Measurements from ENCODE around the gene FAM124A. TPM values are rescaled to one million over a fixed set of nuclear protein-coding genes. Genes with fewer than 3 reads are reported as not detected.

The FAM124A gene
- total and polyA plus RNA-seq, 12 donors: 2.1 to 14.0 (median 7.0) TPM

DNA sequence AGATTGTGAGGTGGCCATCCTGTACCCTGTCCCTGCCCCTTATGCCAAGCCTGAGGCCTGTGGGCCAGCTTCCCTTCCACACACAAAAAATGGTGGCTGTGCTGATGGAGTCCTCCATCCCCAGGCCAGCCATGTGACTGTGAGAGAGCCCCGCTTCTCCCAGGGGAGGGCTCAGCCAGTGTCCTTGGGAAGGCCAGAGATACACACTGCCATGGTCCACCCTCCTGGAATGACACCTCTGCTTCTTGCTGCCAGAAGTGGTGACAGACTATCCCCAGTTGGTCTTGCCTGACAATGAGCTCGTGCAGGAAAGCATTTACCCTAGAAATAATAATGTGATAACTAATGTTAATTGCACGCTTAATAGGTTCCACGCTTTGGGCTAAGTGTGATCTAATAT, 38.0 kb downstream of the FAM124A start:
- Histone ChIP-seq H3K9me3 (no peaks in the 10 kb centered on the region), H3K4me1 (peaks cover 5 to 61% (median 40%) of the 10 kb centered on the region in 9 donors), H3K27ac (peak overlapping the region in 8 of 10 donors; percentile 9 to 57 (median 47)), H3K4me3 (no peak overlapping the region), H3K27me3 (no peaks in the 10 kb centered on the region), H3K36me3 (peaks cover 0 to 21% (median 3%) of the 10 kb centered on the region in 9 donors)
- DNase-seq: peak in 1 of 2 donors; percentile 40
- TF ChIP-seq, protein P1, sequence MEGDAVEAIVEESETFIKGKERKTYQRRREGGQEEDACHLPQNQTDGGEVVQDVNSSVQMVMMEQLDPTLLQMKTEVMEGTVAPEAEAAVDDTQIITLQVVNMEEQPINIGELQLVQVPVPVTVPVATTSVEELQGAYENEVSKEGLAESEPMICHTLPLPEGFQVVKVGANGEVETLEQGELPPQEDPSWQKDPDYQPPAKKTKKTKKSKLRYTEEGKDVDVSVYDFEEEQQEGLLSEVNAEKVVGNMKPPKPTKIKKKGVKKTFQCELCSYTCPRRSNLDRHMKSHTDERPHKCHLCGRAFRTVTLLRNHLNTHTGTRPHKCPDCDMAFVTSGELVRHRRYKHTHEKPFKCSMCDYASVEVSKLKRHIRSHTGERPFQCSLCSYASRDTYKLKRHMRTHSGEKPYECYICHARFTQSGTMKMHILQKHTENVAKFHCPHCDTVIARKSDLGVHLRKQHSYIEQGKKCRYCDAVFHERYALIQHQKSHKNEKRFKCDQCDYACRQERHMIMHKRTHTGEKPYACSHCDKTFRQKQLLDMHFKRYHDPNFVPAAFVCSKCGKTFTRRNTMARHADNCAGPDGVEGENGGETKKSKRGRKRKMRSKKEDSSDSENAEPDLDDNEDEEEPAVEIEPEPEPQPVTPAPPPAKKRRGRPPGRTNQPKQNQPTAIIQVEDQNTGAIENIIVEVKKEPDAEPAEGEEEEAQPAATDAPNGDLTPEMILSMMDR (IDR thresholded peaks at IDR 0.05): no peak
- peak in 7 of 8 donors; percentile 30 to 72 (median 53) for ATAC-seq
- intact Hi-C loops (cut with DNase I): no loop called here
- WGBS, 2 donors: 55 to 65% methylated on average over 4 of the region's 4 CpGs

GRCh38 chr13:51261610-51262249, 39.5 kb downstream of the FAM124A start:
- H3K9me3 ChIP-seq: no peaks in the 10 kb centered on the region
- peaks cover 5 to 54% (median 37%) of the 10 kb centered on the region in 9 donors for H3K4me1 ChIP-seq
- H3K36me3 ChIP-seq: peaks cover 0 to 15% (median 3%) of the 10 kb centered on the region in 9 donors
- H3K27me3 ChIP-seq: no peaks in the 10 kb centered on the region
- WGBS, 2 donors: 55 to 56% methylated on average over 5 of the region's 5 CpGs
- intact Hi-C loops (cut with DNase I): no loop called here
- no peak overlapping the region for H3K4me3 ChIP-seq
- TF ChIP-seq, protein P1 (IDR thresholded peaks at IDR 0.05): no peak
- ATAC-seq: peak in 5 of 8 donors; percentile 27 to 72 (median 51)
- no peak for DNase-seq
- peak overlapping the region in 9 of 10 donors; percentile 47 to 73 (median 61) for H3K27ac ChIP-seq

DNA sequence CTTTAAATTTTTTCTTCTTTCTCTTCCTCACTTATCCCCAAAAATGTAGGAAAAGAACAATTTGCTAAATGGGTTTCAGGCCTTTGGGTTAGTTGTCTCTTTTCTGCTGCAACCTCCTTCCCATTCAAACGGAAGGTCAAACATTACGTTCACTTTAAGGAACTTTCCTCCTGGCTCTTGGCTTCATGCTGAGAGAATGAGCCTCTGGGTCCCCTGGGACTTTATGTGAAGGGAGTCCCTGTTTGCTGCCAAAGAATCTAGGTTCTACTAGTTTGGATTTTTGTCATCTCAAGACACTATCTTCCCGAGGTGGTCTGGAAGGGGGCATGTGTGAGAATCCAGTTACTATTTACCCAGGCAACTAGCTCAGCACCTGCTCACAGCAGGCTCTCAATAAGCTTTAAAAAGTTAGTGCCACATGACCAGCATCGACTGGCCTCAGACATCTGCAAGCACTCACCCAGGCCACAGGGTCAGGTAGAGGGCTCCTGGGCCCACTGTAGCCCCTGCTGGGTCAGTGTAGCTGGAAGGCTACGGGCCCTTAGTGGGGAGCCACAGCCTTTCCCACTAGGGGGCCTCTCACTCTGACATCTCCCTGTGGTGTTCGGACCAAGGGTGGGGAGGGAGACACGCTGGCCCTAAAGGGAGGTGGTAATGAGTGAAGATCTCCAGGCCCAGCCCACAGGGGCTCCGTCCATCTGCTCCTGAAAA, 40.5 kb downstream of the FAM124A start:
- TF ChIP-seq, protein P1 (IDR thresholded peaks at IDR 0.05): peak in 5 of 9 donors; percentile 10 to 44 (median 36)
- Histone ChIP-seq H3K4me3 (no peak overlapping the region), H3K36me3 (peaks cover 0 to 7% (median under 1%) of the 10 kb centered on the region in 9 donors), H3K9me3 (no peaks in the 10 kb centered on the region), H3K27me3 (no peaks in the 10 kb centered on the region), H3K27ac (peak overlapping the region in 8 of 10 donors; percentile 26 to 73 (median 60)), H3K4me1 (peaks cover 5 to 62% (median 44%) of the 10 kb centered on the region in 9 donors)
- DNase-seq (no peak), ATAC-seq (peak in 6 of 8 donors; percentile 14 to 45 (median 32))
- WGBS, 2 donors: 41 to 48% methylated on average over 8 of the region's 8 CpGs
- intact Hi-C loops (cut with DNase I): no loop called here

GRCh38 chr13:51266642-51267041, 44.4 kb downstream of the FAM124A start:
- Histone ChIP-seq H3K9me3 (no peaks in the 10 kb centered on the region), H3K4me1 (peaks cover 5 to 52% (median 34%) of the 10 kb centered on the region in 9 donors), H3K4me3 (no peak overlapping the region), H3K27ac (peak overlapping the region in 7 of 10 donors; percentile 3 to 74 (median 38)), H3K36me3 (no peaks in the 10 kb centered on the region), H3K27me3 (no peaks in the 10 kb centered on the region)
- WGBS, 2 donors: 45 to 55% methylated on average over 1 of the region's 1 CpG
- DNase-seq (no peak), ATAC-seq (peak in 7 of 8 donors; percentile 53 to 85 (median 78))
- TF ChIP-seq, protein P1 (IDR thresholded peaks at IDR 0.05): no peak
- intact Hi-C loops (cut with DNase I): no loop called here

Measured in heart right ventricle (tissue), 16 donors.